SU-DHL-6 (cell line): ENCODE measurements around the gene ADD2.

Experiments
- CTCF ChIP-seq: fragments of 200-600 bp; sonication (generic); IDR thresholded peaks from one replicate; pipeline ENCODE4 v1.5.1; 2017; ENCODE audit warnings: antibody characterized with exemption, mild to moderate bottlenecking, low read length, moderate library complexity; ENCODE audit not compliant: insufficient read depth, poor library complexity, severe bottlenecking
- EZH2phosphoT487 ChIP-seq: fragments of 200-600 bp; sonication (generic), shearing (Covaris generic); conservative IDR thresholded peaks from 2 replicates; pipeline ENCODE4 v1.6.1; 2018; ENCODE audit warnings: mild to moderate bottlenecking, antibody characterized with exemption, low read length, moderate library complexity, mixed read lengths

GRCh38 chr2:70707706-70708105, 60.3 kb downstream of the ADD2 start:
- TF ChIP-seq CTCF, result no peak
- no peak for TF ChIP-seq EZH2phosphoT487
